HCT116 (cell line): ENCODE measurements around the gene DAZAP1.

Experiments used
- CBX3 ChIP-seq: IDR thresholded peaks from 2 replicates; pipeline ENCODE4 v1.6.1; 2012; ENCODE audit warnings: low read depth
- CEBPB ChIP-seq: IDR thresholded peaks from 2 replicates; pipeline ENCODE4 v1.6.1; 2012; ENCODE audit warnings: low read depth
- CTCF ChIP-seq, 3 experiments: fragments of 200-600 bp in 1 of 3; sonication (generic) in 1 of 3; IDR thresholded peaks in 2 of 3; conservative IDR thresholded peaks in 1 of 3; 2 replicates each; pipeline ENCODE4 v1.5.1; 2012 to 2017; ENCODE audit warnings: low read depth in 2 of 3, low read length in 2 of 3, antibody characterized with exemption in 1 of 3, borderline replicate concordance in 1 of 3, control low read depth in 1 of 3, mild to moderate bottlenecking in 1 of 3, mixed read lengths in 1 of 3, mixed run types in 1 of 3, moderate library complexity in 1 of 3; ENCODE audit not compliant: insufficient read depth in 1 of 3
- ELF1 ChIP-seq: IDR thresholded peaks from 2 replicates; pipeline ENCODE4 v1.6.1; 2012; ENCODE audit warnings: low read depth, borderline replicate concordance
- EZH2 ChIP-seq: fragments of 200-600 bp; sonication (generic); IDR thresholded peaks from 2 replicates; pipeline ENCODE4 v1.6.1; 2017; ENCODE audit warnings: antibody characterized with exemption, mixed run types
- JUND ChIP-seq: IDR thresholded peaks from 2 replicates; pipeline ENCODE4 v1.6.1; 2012
- POLR2A ChIP-seq: IDR thresholded peaks from 2 replicates; pipeline ENCODE4 v1.7.0; 2011; ENCODE audit warnings: borderline replicate concordance; ENCODE audit not compliant: insufficient read depth, insufficient read length; ENCODE audit errors: extremely low read depth
- POLR2AphosphoS5 ChIP-seq: IDR thresholded peaks from 2 replicates; pipeline ENCODE4 v1.6.1; 2011; ENCODE audit warnings: mild to moderate bottlenecking, low read depth, low read length, moderate library complexity
- RAD21 ChIP-seq: IDR thresholded peaks from 2 replicates; pipeline ENCODE4 v1.6.1; 2012; ENCODE audit warnings: low read depth, mild to moderate bottlenecking
- REST ChIP-seq: IDR thresholded peaks from 2 replicates; pipeline ENCODE4 v1.6.1; 2012; ENCODE audit warnings: low read depth
- SIN3A ChIP-seq: IDR thresholded peaks from 2 replicates; pipeline ENCODE4 v1.6.1; 2012; ENCODE audit warnings: low read depth
- TCF7L2 ChIP-seq: IDR thresholded peaks from 2 replicates; pipeline ENCODE4 v1.7.0; 2011; ENCODE audit warnings: borderline replicate concordance, inconsistent platforms; ENCODE audit not compliant: insufficient read depth, insufficient read length; ENCODE audit errors: extremely low read depth
- ZNF274 ChIP-seq: fragments of 200-500 bp; sonication (Bioruptor generic); IDR thresholded peaks from 2 replicates; pipeline ENCODE4 v1.6.1; 2014; ENCODE audit warnings: mild to moderate bottlenecking, low read depth, low read length, inconsistent platforms

- no peak for TF ChIP-seq POLR2AphosphoS5
- no peak for TF ChIP-seq CTCF (IDR thresholded peaks at IDR 0.05 in 2 of 3, conservative IDR thresholded peaks at IDR 0.05 in 1 of 3; ENCODE audit: borderline replicate concordance in 1 of 3, insufficient read depth in 1 of 3, low read depth in 2 of 3, low read length in 2 of 3)
- TF ChIP-seq ZNF274 = no peak
- no peak for TF ChIP-seq REST
- no peak for TF ChIP-seq RAD21
- TF ChIP-seq JUND = no peak
- no peak for TF ChIP-seq POLR2A
- TF ChIP-seq SIN3A = no peak
- no peak for TF ChIP-seq CEBPB
- no peak for TF ChIP-seq ELF1
- no peak for TF ChIP-seq CBX3
- no peak for TF ChIP-seq TCF7L2
- no peak for TF ChIP-seq EZH2
Measured at GRCh38 chr19:1437609-1438008, 30.2 kb downstream of the DAZAP1 start.
